Measurements from ENCODE around the gene C1orf21.

- TF ChIP-seq EZH2 (IDR thresholded peaks at IDR 0.05; ENCODE audit: low read length, missing control alignments) (no peak), CTCF (conservative IDR thresholded peaks at IDR 0.05 in 1 of 2, IDR thresholded peaks at IDR 0.05 in 1 of 2; ENCODE audit: low read depth in 1 of 2, low read length in 2 of 2) (no peak)
These were observed 190.5 kb downstream of the C1orf21 start for GRCh38 chr1:184577319-184577718.

Measured in fibroblast of lung (primary cell).